Neural cell (in vitro differentiated cells): Measurements from ENCODE around the gene HMGXB4. TPM values are rescaled to one million over a fixed set of nuclear protein-coding genes. Genes with fewer than 3 reads are reported as not detected.

Experiments used
- H2AFZ ChIP-seq: fragments of 200-600, 300-800 bp; sonication (generic), shearing (Covaris generic); 2 replicates; pipeline ENCODE4 v1.6.0; 2014; ENCODE audit warnings: low read depth, mild to moderate bottlenecking, antibody characterized with exemption, low read length, moderate library complexity
- H3F3A ChIP-seq: fragments of 200-600 bp; shearing (Covaris generic); 2 replicates; pipeline ENCODE4 v1.6.1; 2016; ENCODE audit warnings: mild to moderate bottlenecking, moderate library complexity, mixed read lengths, antibody characterized with exemption, low read length; ENCODE audit not compliant: insufficient read depth, poor library complexity, severe bottlenecking
- H3K27ac ChIP-seq: fragments of 200-600, 300-800 bp; sonication (generic), shearing (Covaris generic); 2 replicates; pipeline ENCODE4 v1.5.1; 2014; ENCODE audit warnings: mild to moderate bottlenecking, low read length, moderate library complexity
- H3K27me3 ChIP-seq: fragments of 300-800, 200-600 bp; sonication (generic), shearing (Covaris generic); 2 replicates; pipeline ENCODE4 v1.6.0; 2014; ENCODE audit warnings: mild to moderate bottlenecking, low read depth, low read length, moderate library complexity; ENCODE audit not compliant: insufficient read depth
- H3K36me3 ChIP-seq: fragments of 300-800, 200-600 bp; sonication (generic), shearing (Covaris generic); 2 replicates; pipeline ENCODE4 v1.5.1; 2014; ENCODE audit warnings: mild to moderate bottlenecking, antibody characterized with exemption, low read length, moderate library complexity; ENCODE audit not compliant: insufficient read depth
- H3K4me2 ChIP-seq: fragments of 300-800, 200-600 bp; sonication (generic), shearing (Covaris generic); 2 replicates; pipeline ENCODE4 v1.6.0; 2014; ENCODE audit warnings: mild to moderate bottlenecking, low read length
- H3K4me3 ChIP-seq: fragments of 300-800, 200-600 bp; sonication (generic), shearing (Covaris generic); 2 replicates; pipeline ENCODE4 v1.5.1; 2014; ENCODE audit warnings: mild to moderate bottlenecking, low read length, moderate library complexity
- H3K79me2 ChIP-seq: fragments of 200-600 bp; shearing (Covaris generic); replicated peaks from 2 replicates; pipeline ENCODE4 v1.6.0; 2014; ENCODE audit warnings: mild to moderate bottlenecking, low read length, moderate library complexity; ENCODE audit not compliant: insufficient read depth
- H3K9ac ChIP-seq: fragments of 300-800, 200-600 bp; sonication (generic), shearing (Covaris generic); 2 replicates; pipeline ENCODE4 v1.6.1; 2016; ENCODE audit warnings: mild to moderate bottlenecking, low read length, mixed read lengths
- H3K9me2 ChIP-seq: fragments of 200-600 bp; shearing (Covaris generic); 2 replicates; pipeline ENCODE4 v1.6.1; 2016; ENCODE audit warnings: mild to moderate bottlenecking, low read length, mixed read lengths; ENCODE audit not compliant: insufficient read depth
- H3K9me3 ChIP-seq: fragments of 200-600, 300-800 bp; sonication (generic), shearing (Covaris generic); 2 replicates; pipeline ENCODE4 v1.6.1; 2016; ENCODE audit warnings: mild to moderate bottlenecking, mixed run types, low read length, moderate library complexity, mixed read lengths
- H4K20me1 ChIP-seq: fragments of 200-600 bp; shearing (Covaris generic); 2 replicates; pipeline ENCODE4 v1.6.1; 2016; ENCODE audit warnings: mild to moderate bottlenecking, mixed run types; ENCODE audit not compliant: insufficient read depth
- EP300 ChIP-seq: fragments of 450-650 bp; conservative IDR thresholded peaks from 2 replicates; pipeline ENCODE4 v1.6.1; 2014; ENCODE audit warnings: antibody characterized with exemption, mild to moderate bottlenecking, moderate library complexity; ENCODE audit not compliant: poor library complexity, severe bottlenecking
- EZH2 ChIP-seq: fragments of 200-600, 300-800 bp; shearing (Covaris generic), sonication (generic); IDR thresholded peaks from 2 replicates; pipeline ENCODE4 v1.6.1; 2014; ENCODE audit warnings: antibody characterized with exemption, low read length, borderline replicate concordance, mild to moderate bottlenecking; ENCODE audit not compliant: insufficient read depth, poor library complexity, severe bottlenecking
- MXI1 ChIP-seq: fragments of 450-650 bp; conservative IDR thresholded peaks from 2 replicates; pipeline ENCODE4 v1.6.1; 2014; ENCODE audit warnings: antibody characterized with exemption, mild to moderate bottlenecking; ENCODE audit not compliant: poor library complexity, severe bottlenecking
- POLR2AphosphoS5 ChIP-seq: IDR thresholded peaks from 2 replicates; pipeline ENCODE4 v1.6.1; 2012
- RAD21 ChIP-seq: fragments of 450-650 bp; conservative IDR thresholded peaks from 2 replicates; pipeline ENCODE4 v1.6.1; 2014; ENCODE audit warnings: antibody characterized with exemption, mild to moderate bottlenecking, moderate library complexity
- REST ChIP-seq: IDR thresholded peaks from 2 replicates; pipeline ENCODE4 v1.6.1; 2012; ENCODE audit warnings: borderline replicate concordance
- SMC3 ChIP-seq: fragments of 450-650 bp; conservative IDR thresholded peaks from 2 replicates; pipeline ENCODE4 v1.6.1; 2014; ENCODE audit warnings: antibody characterized with exemption, mild to moderate bottlenecking, moderate library complexity; ENCODE audit not compliant: poor library complexity
- TAF1 ChIP-seq: IDR thresholded peaks from 2 replicates; pipeline ENCODE4 v1.6.1; 2012; ENCODE audit warnings: low read depth
- polyA plus RNA-seq: library from polyadenylated mRNA; depleted of rRNA; stranded (reverse); fragments of >200 nt; gene quantifications from 2 replicates; pipeline ENCODE4 v1.2.3, GENCODE V29; 2014
- TF ChIP-seq, protein P1 (sequence below): fragments of 450-650 bp; IDR thresholded peaks from 2 replicates; pipeline ENCODE4 v1.5.1; 2014; ENCODE audit warnings: antibody characterized with exemption, mild to moderate bottlenecking, moderate library complexity; ENCODE audit not compliant: poor library complexity, severe bottlenecking

Gene HMGXB4
- polyA plus RNA-seq, 1 donor from 2014 or later, result 20.0 TPM

GRCh38 chr22:35212996-35213395 is 44.3 kb upstream of the HMGXB4 start:
- no peak for TF ChIP-seq EP300
- H3K4me3 ChIP-seq, result no peak overlapping the region
- H3K79me2 ChIP-seq, result no peaks in the 10 kb centered on the region
- H3K9me2 ChIP-seq, result no peaks in the 10 kb centered on the region
- no peak overlapping the region for H3K27ac ChIP-seq
- H3K4me2 ChIP-seq, result no peak overlapping the region
- no peaks in the 10 kb centered on the region for H3K36me3 ChIP-seq
- H2AFZ ChIP-seq, result no peak overlapping the region
- H3K9ac ChIP-seq, result no peak overlapping the region
- no peaks in the 10 kb centered on the region for H4K20me1 ChIP-seq
- H3F3A ChIP-seq, result no peaks in the 10 kb centered on the region
- no peaks in the 10 kb centered on the region for H3K9me3 ChIP-seq
- no peaks in the 10 kb centered on the region for H3K27me3 ChIP-seq

DNA sequence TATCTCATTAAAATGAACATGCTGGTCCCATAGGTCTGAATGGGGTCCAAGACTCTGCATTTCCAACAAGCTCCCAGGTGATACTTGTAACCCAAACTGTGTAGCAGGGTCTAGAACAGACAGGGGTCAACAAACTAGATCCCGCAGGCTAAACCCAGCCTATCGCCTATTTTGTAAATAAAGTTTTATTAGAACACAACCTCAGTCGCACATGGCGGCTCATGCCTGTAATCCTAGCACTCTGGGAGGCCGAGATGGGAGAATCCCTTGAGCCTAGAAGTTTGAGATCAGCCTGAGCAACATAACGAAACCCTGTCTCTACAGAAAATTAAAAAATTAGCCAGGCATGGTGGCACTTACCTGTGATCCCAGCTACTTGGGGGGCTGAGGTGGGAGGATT is 42.3 kb upstream of the HMGXB4 start:
- H3K27ac ChIP-seq, result no peak overlapping the region
- H3K9me2 ChIP-seq, result no peaks in the 10 kb centered on the region
- no peaks in the 10 kb centered on the region for H4K20me1 ChIP-seq
- no peak overlapping the region for H3K9ac ChIP-seq
- no peak overlapping the region for H2AFZ ChIP-seq
- TF ChIP-seq EZH2, result no peak
- TF ChIP-seq, protein P1, sequence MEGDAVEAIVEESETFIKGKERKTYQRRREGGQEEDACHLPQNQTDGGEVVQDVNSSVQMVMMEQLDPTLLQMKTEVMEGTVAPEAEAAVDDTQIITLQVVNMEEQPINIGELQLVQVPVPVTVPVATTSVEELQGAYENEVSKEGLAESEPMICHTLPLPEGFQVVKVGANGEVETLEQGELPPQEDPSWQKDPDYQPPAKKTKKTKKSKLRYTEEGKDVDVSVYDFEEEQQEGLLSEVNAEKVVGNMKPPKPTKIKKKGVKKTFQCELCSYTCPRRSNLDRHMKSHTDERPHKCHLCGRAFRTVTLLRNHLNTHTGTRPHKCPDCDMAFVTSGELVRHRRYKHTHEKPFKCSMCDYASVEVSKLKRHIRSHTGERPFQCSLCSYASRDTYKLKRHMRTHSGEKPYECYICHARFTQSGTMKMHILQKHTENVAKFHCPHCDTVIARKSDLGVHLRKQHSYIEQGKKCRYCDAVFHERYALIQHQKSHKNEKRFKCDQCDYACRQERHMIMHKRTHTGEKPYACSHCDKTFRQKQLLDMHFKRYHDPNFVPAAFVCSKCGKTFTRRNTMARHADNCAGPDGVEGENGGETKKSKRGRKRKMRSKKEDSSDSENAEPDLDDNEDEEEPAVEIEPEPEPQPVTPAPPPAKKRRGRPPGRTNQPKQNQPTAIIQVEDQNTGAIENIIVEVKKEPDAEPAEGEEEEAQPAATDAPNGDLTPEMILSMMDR, result no peak
- TF ChIP-seq POLR2AphosphoS5, result no peak
- no peak for TF ChIP-seq EP300
- H3K36me3 ChIP-seq, result no peaks in the 10 kb centered on the region
- no peaks in the 10 kb centered on the region for H3K9me3 ChIP-seq
- no peaks in the 10 kb centered on the region for H3K27me3 ChIP-seq
- no peak overlapping the region for H3K4me2 ChIP-seq
- no peaks in the 10 kb centered on the region for H3F3A ChIP-seq
- H3K4me3 ChIP-seq, result no peak overlapping the region
- no peaks in the 10 kb centered on the region for H3K79me2 ChIP-seq

DNA sequence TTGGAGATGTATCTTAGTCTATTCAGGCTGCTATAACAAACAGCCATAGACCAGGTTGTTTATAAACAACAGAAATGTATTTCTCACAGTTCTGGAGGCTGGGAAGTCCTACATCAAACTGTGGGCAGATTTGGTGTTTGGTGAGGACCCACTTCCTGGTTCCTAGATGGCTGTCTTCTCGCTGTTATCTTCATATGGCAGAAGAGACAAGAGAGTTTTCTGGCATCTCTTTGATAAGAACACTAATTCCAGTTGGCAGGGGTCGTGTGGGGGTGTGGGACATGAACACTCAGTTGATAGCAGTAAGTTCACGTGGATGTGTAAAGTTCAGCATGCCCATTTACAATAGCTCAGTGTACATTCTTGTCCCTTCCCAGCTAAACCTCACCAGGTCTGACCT is 41.3 kb upstream of the HMGXB4 start:
- H3K9me2 ChIP-seq, result no peaks in the 10 kb centered on the region
- H4K20me1 ChIP-seq, result no peaks in the 10 kb centered on the region
- H3K27me3 ChIP-seq, result no peaks in the 10 kb centered on the region
- no peaks in the 10 kb centered on the region for H3F3A ChIP-seq
- no peak overlapping the region for H3K27ac ChIP-seq
- H3K9me3 ChIP-seq, result no peaks in the 10 kb centered on the region
- no peak overlapping the region for H3K9ac ChIP-seq
- no peak overlapping the region for H2AFZ ChIP-seq
- H3K4me3 ChIP-seq, result no peak overlapping the region
- H3K4me2 ChIP-seq, result no peak overlapping the region
- TF ChIP-seq, protein P1, result no peak
- no peak for TF ChIP-seq POLR2AphosphoS5
- H3K36me3 ChIP-seq, result no peaks in the 10 kb centered on the region
- no peaks in the 10 kb centered on the region for H3K79me2 ChIP-seq

- Histone ChIP-seq H3K27me3 (no peaks in the 10 kb centered on the region), H3K4me2 (no peak overlapping the region), H3K9ac (no peak overlapping the region), H3K9me3 (no peaks in the 10 kb centered on the region), H3K79me2 (no peaks in the 10 kb centered on the region), H4K20me1 (no peaks in the 10 kb centered on the region), H2AFZ (no peak overlapping the region), H3K36me3 (no peaks in the 10 kb centered on the region), H3F3A (no peaks in the 10 kb centered on the region), H3K4me3 (no peak overlapping the region), H3K27ac (no peak overlapping the region), H3K9me2 (no peaks in the 10 kb centered on the region)
- TF ChIP-seq RAD21 (no peak), MXI1 (no peak), EP300 (no peak), REST (no peak), SMC3 (no peak), EZH2 (no peak), POLR2AphosphoS5 (no peak), TAF1 (no peak)
Measured at GRCh38 chr22:35217527-35217926, 39.8 kb upstream of the HMGXB4 start.
